Upper lobe of left lung (tissue), 6 donors: Measurements from ENCODE around the gene ZDHHC14. TPM values are rescaled to one million over a fixed set of nuclear protein-coding genes. Genes with fewer than 3 reads are reported as not detected.

Experiments used
- ATAC-seq, 2 donors: fragments of 200-7000 bp; cut with Tn5 transposase; one replicate each; pipeline ENCODE4 v1.9.1; 2022; ENCODE audit warnings: mild to moderate bottlenecking in 2 of 2, moderate library complexity in 2 of 2; ENCODE audit not compliant: low FRiP score in 2 of 2
- DNase-seq, 2 donors: peaks; one replicate each; pipeline ENCODE4 v3.0.0-alpha.2; 2019 to 2020
- H3K27ac ChIP-seq, 4 donors: fragments of 200-600 bp; sonication (generic); one replicate each; pipeline ENCODE4 v1.5.1; 2016 to 2019
- H3K27me3 ChIP-seq, 4 donors: fragments of 200-600 bp; sonication (generic); one replicate each; pipeline ENCODE4 v1.5.1; 2017 to 2019
- H3K36me3 ChIP-seq, 4 donors: fragments of 200-600 bp; sonication (generic); one replicate each; pipeline ENCODE4 v1.5.1; 2016 to 2019
- H3K4me1 ChIP-seq, 4 donors: fragments of 200-600 bp; sonication (generic); one replicate each; pipeline ENCODE4 v1.5.1; 2018 to 2019
- H3K4me3 ChIP-seq, 4 donors: fragments of 200-600 bp; sonication (generic); one replicate each; pipeline ENCODE4 v1.5.1; 2017 to 2019; ENCODE audit warnings: mild to moderate bottlenecking in 2 of 4, moderate library complexity in 1 of 4
- H3K9me3 ChIP-seq, 4 donors: fragments of 200-600 bp; sonication (generic); one replicate each; pipeline ENCODE4 v1.5.1; 2018 to 2019
- EP300 ChIP-seq, 4 donors: sonication (generic); formaldehyde crosslinking; IDR thresholded peaks; one replicate each; pipeline ENCODE4 v1.5.1; 2017; ENCODE audit warnings: antibody characterized with exemption in 4 of 4, control low read depth in 2 of 4
- POLR2A ChIP-seq, 4 donors: fragments of 450-650 bp; IDR thresholded peaks; one replicate each; pipeline ENCODE4 v1.5.1; 2016 to 2017; ENCODE audit warnings: antibody characterized with exemption in 4 of 4, mild to moderate bottlenecking in 2 of 4
- POLR2AphosphoS5 ChIP-seq, 2 donors: sonication (generic); formaldehyde crosslinking; IDR thresholded peaks; one replicate each; pipeline ENCODE4 v1.5.1; 2017; ENCODE audit warnings: antibody characterized with exemption in 2 of 2
- WGBS, 2 donors: methylation state at CpG; one replicate each; pipeline ENCODE4 v1.1.5; 2017 to 2018; 5-methylcytosine and 5-hydroxymethylcytosine counted together
- total RNA-seq, 6 donors: library from RNA; depleted of rRNA in 4 of 6; stranded (reverse); fragments of >200 nt in 4 of 6; gene quantifications; one replicate each; pipeline versions ENCODE4 v1.1.0 to v1.2.1, GENCODE V29; 2016 to 2021
- TF ChIP-seq, protein P1 (sequence below), 6 experiments: fragments of 450-650 bp in 4 of 6; fragments of 200-600 bp in 2 of 6; sonication (generic) in 2 of 6; IDR thresholded peaks; one replicate each; pipeline ENCODE4 v1.5.1; 2016 to 2019; ENCODE audit warnings: antibody characterized with exemption in 6 of 6
- donor health status: DM: no; HTN: no; CAD: no; lungs with moderate emphysema.
- donor health status: DM: no; HTN: yes; CAD: no; lungs with severe emphysema.

Gene ZDHHC14
- total RNA-seq, 6 donors from 2014 or later, result 5.3 to 16.5 (median 9.4) TPM

DNA sequence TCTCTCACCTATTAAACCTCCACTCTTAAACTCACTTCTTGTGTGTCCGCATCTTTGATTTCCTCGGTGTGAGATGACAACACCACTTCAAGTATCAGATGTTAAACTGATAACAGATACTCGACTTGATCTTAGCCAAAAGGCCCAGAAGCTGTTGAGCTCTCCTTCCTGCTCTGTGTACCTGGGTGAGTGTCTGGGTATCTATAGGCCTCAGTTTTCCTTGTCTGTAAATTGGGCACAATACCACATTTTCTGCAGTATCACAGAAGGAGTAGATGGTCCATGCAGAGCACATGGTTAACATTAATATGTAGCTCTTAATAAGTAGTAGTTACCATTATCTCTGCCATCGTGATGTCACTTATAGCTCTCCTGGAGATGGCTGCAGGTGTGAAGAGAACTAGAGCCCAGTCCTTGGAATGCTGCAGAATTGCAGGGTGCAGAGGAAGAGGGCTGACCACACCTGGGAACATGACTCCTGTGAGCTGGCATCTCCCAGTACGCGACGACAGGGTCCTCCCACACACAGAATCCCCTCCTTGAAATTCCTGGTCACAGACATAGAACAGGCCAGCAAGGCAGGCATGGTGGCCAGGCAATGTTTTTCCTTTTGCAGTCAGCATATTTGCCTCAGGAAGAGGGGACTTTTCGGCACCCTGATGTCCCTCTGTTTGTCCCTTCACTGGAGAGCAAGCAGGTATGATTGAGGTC lies 331.8 kb downstream of the ZDHHC14 start:
- H3K4me3 ChIP-seq, result no peak overlapping the region
- H3K36me3 ChIP-seq, result no peaks in the 10 kb centered on the region
- no peaks in the 10 kb centered on the region for H3K4me1 ChIP-seq
- no peaks in the 10 kb centered on the region for H3K27me3 ChIP-seq
- WGBS, 2 donors, result 89 to 91% methylated on average over 8 of the region's 8 CpGs
- no peak for DNase-seq
- no peaks in the 10 kb centered on the region for H3K9me3 ChIP-seq
- no peak for TF ChIP-seq EP300 (IDR thresholded peaks at IDR 0.05)
- TF ChIP-seq, protein P1, sequence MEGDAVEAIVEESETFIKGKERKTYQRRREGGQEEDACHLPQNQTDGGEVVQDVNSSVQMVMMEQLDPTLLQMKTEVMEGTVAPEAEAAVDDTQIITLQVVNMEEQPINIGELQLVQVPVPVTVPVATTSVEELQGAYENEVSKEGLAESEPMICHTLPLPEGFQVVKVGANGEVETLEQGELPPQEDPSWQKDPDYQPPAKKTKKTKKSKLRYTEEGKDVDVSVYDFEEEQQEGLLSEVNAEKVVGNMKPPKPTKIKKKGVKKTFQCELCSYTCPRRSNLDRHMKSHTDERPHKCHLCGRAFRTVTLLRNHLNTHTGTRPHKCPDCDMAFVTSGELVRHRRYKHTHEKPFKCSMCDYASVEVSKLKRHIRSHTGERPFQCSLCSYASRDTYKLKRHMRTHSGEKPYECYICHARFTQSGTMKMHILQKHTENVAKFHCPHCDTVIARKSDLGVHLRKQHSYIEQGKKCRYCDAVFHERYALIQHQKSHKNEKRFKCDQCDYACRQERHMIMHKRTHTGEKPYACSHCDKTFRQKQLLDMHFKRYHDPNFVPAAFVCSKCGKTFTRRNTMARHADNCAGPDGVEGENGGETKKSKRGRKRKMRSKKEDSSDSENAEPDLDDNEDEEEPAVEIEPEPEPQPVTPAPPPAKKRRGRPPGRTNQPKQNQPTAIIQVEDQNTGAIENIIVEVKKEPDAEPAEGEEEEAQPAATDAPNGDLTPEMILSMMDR (IDR thresholded peaks at IDR 0.05), result no peak
- no peak for TF ChIP-seq POLR2AphosphoS5 (IDR thresholded peaks at IDR 0.05)
- no peak for TF ChIP-seq POLR2A (IDR thresholded peaks at IDR 0.05)
- no peak for ATAC-seq
- H3K27ac ChIP-seq, result no peak overlapping the region

DNA sequence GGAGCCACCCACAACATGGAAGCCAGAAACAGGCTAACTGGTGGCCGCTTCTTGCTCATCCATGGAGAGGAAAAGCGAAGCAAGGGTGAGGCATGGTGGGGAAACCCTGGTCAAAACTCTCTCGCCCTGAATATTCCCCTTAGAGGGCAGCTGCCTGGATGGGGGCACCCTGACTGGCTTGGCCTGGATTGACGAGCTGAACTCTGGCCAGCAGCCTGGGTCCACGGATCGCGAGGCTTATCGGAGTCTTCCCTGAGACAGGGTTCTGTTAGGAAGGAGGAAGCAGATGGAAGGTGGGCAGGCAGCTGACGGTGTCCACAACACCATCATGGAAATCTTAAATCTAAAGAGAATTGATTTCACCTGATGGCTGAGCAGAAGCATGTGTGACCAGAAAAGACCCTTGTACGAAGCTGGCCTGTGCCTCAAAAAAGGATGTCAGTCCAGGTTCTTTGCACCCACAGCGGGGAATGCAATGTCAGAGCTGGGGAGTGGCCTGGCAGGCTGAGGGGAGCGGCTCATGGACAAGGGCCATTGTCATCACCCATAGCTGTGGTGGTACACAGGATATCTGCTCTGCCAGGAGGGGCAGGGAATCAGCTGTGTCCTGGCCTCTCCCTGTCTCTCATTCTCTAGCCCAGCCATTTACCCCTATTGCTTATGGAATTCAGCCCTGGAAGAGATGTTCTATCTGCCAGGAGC lies 332.6 kb downstream of the ZDHHC14 start:
- WGBS, 2 donors, result 92 to 94% methylated on average over 12 of the region's 12 CpGs
- no peak for DNase-seq
- no peak overlapping the region for H3K27ac ChIP-seq
- TF ChIP-seq POLR2A (IDR thresholded peaks at IDR 0.05) (no peak), POLR2AphosphoS5 (IDR thresholded peaks at IDR 0.05) (no peak), EP300 (IDR thresholded peaks at IDR 0.05) (no peak)
- TF ChIP-seq, protein P1 (IDR thresholded peaks at IDR 0.05), result no peak
- no peaks in the 10 kb centered on the region for H3K9me3 ChIP-seq
- no peak overlapping the region for H3K4me3 ChIP-seq
- no peaks in the 10 kb centered on the region for H3K36me3 ChIP-seq
- no peaks in the 10 kb centered on the region for H3K27me3 ChIP-seq
- no peaks in the 10 kb centered on the region for H3K4me1 ChIP-seq
- no peak for ATAC-seq

DNA sequence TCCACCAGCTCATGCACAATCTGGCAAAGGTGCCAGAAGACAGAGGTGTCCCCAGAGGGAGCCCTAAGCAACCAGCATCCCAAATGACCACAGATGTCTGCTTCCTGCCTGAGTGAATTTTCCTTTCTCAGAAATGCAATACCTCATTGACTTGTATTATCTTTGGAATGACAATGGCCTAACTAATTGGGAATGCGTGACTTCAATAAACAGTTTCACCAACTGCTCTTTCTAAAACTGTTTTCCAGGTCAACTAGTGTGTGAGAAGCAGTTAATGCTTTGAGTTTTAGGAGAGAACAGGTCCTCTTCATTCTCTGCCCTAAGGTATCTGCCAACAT lies 333.1 kb downstream of the ZDHHC14 start:
- Histone ChIP-seq H3K36me3 (no peaks in the 10 kb centered on the region), H3K27me3 (no peaks in the 10 kb centered on the region), H3K4me1 (no peaks in the 10 kb centered on the region), H3K4me3 (no peak overlapping the region), H3K27ac (no peak overlapping the region), H3K9me3 (no peaks in the 10 kb centered on the region)
- 88 to 100% methylated on average over 1 of the region's 1 CpG for WGBS, 2 donors
- DNase-seq, result no peak
- peak in 1 of 2 donors; percentile 8 for ATAC-seq
- TF ChIP-seq EP300 (IDR thresholded peaks at IDR 0.05) (no peak), POLR2AphosphoS5 (IDR thresholded peaks at IDR 0.05) (no peak), POLR2A (IDR thresholded peaks at IDR 0.05) (no peak)
- TF ChIP-seq, protein P1 (IDR thresholded peaks at IDR 0.05), result no peak

DNA sequence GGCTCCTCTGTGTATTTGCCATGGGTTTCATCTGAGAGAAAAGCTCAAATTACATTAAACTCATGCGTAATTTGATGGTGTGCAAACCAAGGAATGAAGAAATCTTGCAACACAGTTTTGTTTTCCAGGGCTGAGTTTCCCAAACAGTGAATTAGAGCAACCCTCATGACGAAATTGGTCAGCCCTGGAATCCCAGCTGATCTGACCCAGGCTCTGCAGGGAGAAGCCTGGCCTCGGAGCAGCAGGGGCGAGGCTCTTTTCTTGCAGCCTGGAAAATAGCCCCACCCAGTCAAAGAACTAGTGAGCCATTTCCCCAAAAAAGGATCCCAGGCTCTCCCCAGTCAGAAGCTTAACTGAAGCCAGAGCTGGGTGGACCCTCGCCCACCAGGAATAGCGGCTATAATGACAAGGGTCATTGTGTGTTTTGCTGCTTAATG lies 334.8 kb downstream of the ZDHHC14 start:
- ATAC-seq, result peak; percentile 50 to 93
- Histone ChIP-seq H3K9me3 (no peaks in the 10 kb centered on the region), H3K4me1 (no peaks in the 10 kb centered on the region), H3K4me3 (no peak overlapping the region), H3K27ac (no peak overlapping the region), H3K36me3 (no peaks in the 10 kb centered on the region), H3K27me3 (no peaks in the 10 kb centered on the region)
- no peak for DNase-seq
- no peak for TF ChIP-seq EP300 (IDR thresholded peaks at IDR 0.05)
- no peak for TF ChIP-seq POLR2A (IDR thresholded peaks at IDR 0.05)
- TF ChIP-seq, protein P1 (IDR thresholded peaks at IDR 0.05), result no peak
- no peak for TF ChIP-seq POLR2AphosphoS5 (IDR thresholded peaks at IDR 0.05)
- 70 to 80% methylated on average over 6 of the region's 6 CpGs for WGBS, 2 donors
